Panc1 (cell line): ENCODE results near the gene FGD3.

Experiments used
- CTCF ChIP-seq: fragments of 450-650 bp; IDR thresholded peaks from 2 replicates; pipeline ENCODE4 v1.5.1; 2017; ENCODE audit warnings: mild to moderate bottlenecking
- TCF7L2 ChIP-seq: IDR thresholded peaks from 2 replicates; pipeline ENCODE4 v1.6.1; 2011; ENCODE audit warnings: mild to moderate bottlenecking, low read depth, low read length, inconsistent platforms
- TF ChIP-seq, protein P1 (sequence below), 2 experiments: IDR thresholded peaks; 2 replicates each; pipeline ENCODE4 v1.6.1; 2011 to 2012; ENCODE audit warnings: low read depth in 2 of 2, control low read depth in 1 of 2, low read length in 1 of 2, mild to moderate bottlenecking in 1 of 2, moderate library complexity in 1 of 2; ENCODE audit not compliant: insufficient read depth in 1 of 2

- TF ChIP-seq CTCF (no peak), TCF7L2 (no peak)
- TF ChIP-seq, protein P1, sequence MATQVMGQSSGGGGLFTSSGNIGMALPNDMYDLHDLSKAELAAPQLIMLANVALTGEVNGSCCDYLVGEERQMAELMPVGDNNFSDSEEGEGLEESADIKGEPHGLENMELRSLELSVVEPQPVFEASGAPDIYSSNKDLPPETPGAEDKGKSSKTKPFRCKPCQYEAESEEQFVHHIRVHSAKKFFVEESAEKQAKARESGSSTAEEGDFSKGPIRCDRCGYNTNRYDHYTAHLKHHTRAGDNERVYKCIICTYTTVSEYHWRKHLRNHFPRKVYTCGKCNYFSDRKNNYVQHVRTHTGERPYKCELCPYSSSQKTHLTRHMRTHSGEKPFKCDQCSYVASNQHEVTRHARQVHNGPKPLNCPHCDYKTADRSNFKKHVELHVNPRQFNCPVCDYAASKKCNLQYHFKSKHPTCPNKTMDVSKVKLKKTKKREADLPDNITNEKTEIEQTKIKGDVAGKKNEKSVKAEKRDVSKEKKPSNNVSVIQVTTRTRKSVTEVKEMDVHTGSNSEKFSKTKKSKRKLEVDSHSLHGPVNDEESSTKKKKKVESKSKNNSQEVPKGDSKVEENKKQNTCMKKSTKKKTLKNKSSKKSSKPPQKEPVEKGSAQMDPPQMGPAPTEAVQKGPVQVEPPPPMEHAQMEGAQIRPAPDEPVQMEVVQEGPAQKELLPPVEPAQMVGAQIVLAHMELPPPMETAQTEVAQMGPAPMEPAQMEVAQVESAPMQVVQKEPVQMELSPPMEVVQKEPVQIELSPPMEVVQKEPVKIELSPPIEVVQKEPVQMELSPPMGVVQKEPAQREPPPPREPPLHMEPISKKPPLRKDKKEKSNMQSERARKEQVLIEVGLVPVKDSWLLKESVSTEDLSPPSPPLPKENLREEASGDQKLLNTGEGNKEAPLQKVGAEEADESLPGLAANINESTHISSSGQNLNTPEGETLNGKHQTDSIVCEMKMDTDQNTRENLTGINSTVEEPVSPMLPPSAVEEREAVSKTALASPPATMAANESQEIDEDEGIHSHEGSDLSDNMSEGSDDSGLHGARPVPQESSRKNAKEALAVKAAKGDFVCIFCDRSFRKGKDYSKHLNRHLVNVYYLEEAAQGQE (IDR thresholded peaks at IDR 0.05; ENCODE audit: insufficient read depth in 1 of 2, low read depth in 2 of 2, low read length in 1 of 2), result no peak
Measured at GRCh38 chr9:92964607-92965060, 17.3 kb downstream of the FGD3 start.
